Gastroesophageal sphincter (tissue), 4 donors: Measurements from ENCODE around the gene APCDD1L. TPM values are rescaled to one million over a fixed set of nuclear protein-coding genes. Genes with fewer than 3 reads are reported as not detected.

Source experiments
- ATAC-seq: fragments of 150-250 bp; one replicate; pipeline ENCODE4 v1.9.1; 2016; ENCODE audit warnings: mild to moderate bottlenecking, moderate library complexity
- H3K27ac ChIP-seq, 4 donors: fragments of 200-600 bp; sonication (generic) in 3 of 4; 1 replicate in 3 of 4; 2 replicates in 1 of 4; pipeline ENCODE4 v1.5.1; 2016 to 2019
- H3K27me3 ChIP-seq: fragments of 200-600 bp; sonication (generic); one replicate; pipeline ENCODE4 v1.5.1; 2019
- H3K36me3 ChIP-seq, 2 donors: fragments of 200-600 bp; sonication (generic); one replicate each; pipeline ENCODE4 v1.5.1; 2019; ENCODE audit warnings: control low read depth in 1 of 2
- H3K4me1 ChIP-seq, 3 donors: fragments of 200-600 bp; sonication (generic); 1 replicate in 2 of 3; 2 replicates in 1 of 3; pipeline ENCODE4 v1.5.1; 2016 to 2019; ENCODE audit warnings: control low read depth in 2 of 3
- H3K4me3 ChIP-seq, 2 donors: fragments of 200-600 bp; sonication (generic); one replicate each; pipeline ENCODE4 v1.5.1; 2019; ENCODE audit warnings: mild to moderate bottlenecking in 1 of 2, moderate library complexity in 1 of 2
- H3K9me3 ChIP-seq, 3 donors: fragments of 200-600 bp; sonication (generic); one replicate each; pipeline ENCODE4 v1.5.1; 2017 to 2019; ENCODE audit warnings: control low read depth in 2 of 3
- CTCF ChIP-seq, 4 experiments: fragments of 200-600 bp in 2 of 4; fragments of 450-650 bp in 2 of 4; sonication (generic) in 1 of 4; IDR thresholded peaks; one replicate each; pipeline ENCODE4 v1.5.1; 2017 to 2019; ENCODE audit warnings: antibody characterized with exemption in 4 of 4, mild to moderate bottlenecking in 2 of 4, moderate library complexity in 2 of 4
- EP300 ChIP-seq: sonication (generic); formaldehyde crosslinking; IDR thresholded peaks from one replicate; pipeline ENCODE4 v1.6.1; 2017; ENCODE audit warnings: antibody characterized with exemption, mild to moderate bottlenecking
- POLR2A ChIP-seq, 2 donors: fragments of 450-650 bp; IDR thresholded peaks; one replicate each; pipeline ENCODE4 v1.6.1; 2017; ENCODE audit warnings: antibody characterized with exemption in 2 of 2, mild to moderate bottlenecking in 2 of 2, moderate library complexity in 1 of 2
- POLR2AphosphoS5 ChIP-seq: sonication (generic); formaldehyde crosslinking; IDR thresholded peaks from one replicate; pipeline ENCODE4 v1.6.1; 2017; ENCODE audit warnings: antibody characterized with exemption
- WGBS, 2 donors: methylation state at CpG; one replicate each; pipeline ENCODE4 v1.1.5; 2018; ENCODE audit warnings: low coverage in 1 of 2; 5-methylcytosine and 5-hydroxymethylcytosine counted together
- total RNA-seq, 4 donors: library from RNA; depleted of rRNA; stranded (reverse); fragments of >200 nt; gene quantifications; one replicate each; pipeline ENCODE4 v1.1.0, GENCODE V29; 2016

The APCDD1L gene
- total RNA-seq, 4 donors from 2014 or later = 0.40 to 1.1 (median 0.88) TPM

- Histone ChIP-seq H3K4me3 (no peak overlapping the region), H3K4me1 (no peaks in the 10 kb centered on the region), H3K27me3 (no peaks in the 10 kb centered on the region), H3K9me3 (peaks cover 0 to 17% (median 0%) of the 10 kb centered on the region in 3 donors), H3K36me3 (no peaks in the 10 kb centered on the region), H3K27ac (no peak overlapping the region)
- WGBS, 2 donors = 83 to 88% methylated on average over 9 to 10 of the region's 13 CpGs
- TF ChIP-seq EP300 (no peak), POLR2AphosphoS5 (no peak)
- ATAC-seq = no peak
Observed at GRCh38 chr20:58497724-58498469, 17.3 kb downstream of the APCDD1L start.

GRCh38 chr20:58497076-58497641 lies 18.0 kb downstream of the APCDD1L start:
- H3K36me3 ChIP-seq = no peaks in the 10 kb centered on the region
- 85 to 93% methylated on average over 8 to 12 of the region's 16 CpGs for WGBS, 2 donors

GRCh38 chr20:58496429-58496769 lies 18.8 kb downstream of the APCDD1L start:
- no peak overlapping the region for H3K27ac ChIP-seq
- no peaks in the 10 kb centered on the region for H3K27me3 ChIP-seq
- no peak for ATAC-seq
- TF ChIP-seq CTCF (IDR thresholded peaks at IDR 0.05) = no peak
- TF ChIP-seq POLR2A (IDR thresholded peaks at IDR 0.05) = no peak
- no peak for TF ChIP-seq EP300
- no peak for TF ChIP-seq POLR2AphosphoS5
- peaks cover 0 to 4% (median 0%) of the 10 kb centered on the region in 3 donors for H3K9me3 ChIP-seq
- no peaks in the 10 kb centered on the region for H3K36me3 ChIP-seq
- no peaks in the 10 kb centered on the region for H3K4me1 ChIP-seq
- WGBS, 2 donors = 92 to 93% methylated on average over 4 to 5 of the region's 6 CpGs
- no peak overlapping the region for H3K4me3 ChIP-seq

More at GRCh38 chr20:58497076-58497641, 18.0 kb downstream of the APCDD1L start:
- H3K9me3 ChIP-seq = peaks cover 0 to 12% (median 0%) of the 10 kb centered on the region in 3 donors
- TF ChIP-seq CTCF (IDR thresholded peaks at IDR 0.05) = no peak
- no peaks in the 10 kb centered on the region for H3K4me1 ChIP-seq
- ATAC-seq = no peak
- no peak overlapping the region for H3K27ac ChIP-seq
- H3K27me3 ChIP-seq = no peaks in the 10 kb centered on the region
- no peak overlapping the region for H3K4me3 ChIP-seq

- no peak overlapping the region for H3K4me3 ChIP-seq
- H3K4me1 ChIP-seq = no peaks in the 10 kb centered on the region
- TF ChIP-seq CTCF (IDR thresholded peaks at IDR 0.05) = no peak
- TF ChIP-seq EP300 = no peak
- no peak for TF ChIP-seq POLR2AphosphoS5
- TF ChIP-seq POLR2A (IDR thresholded peaks at IDR 0.05) = no peak
- WGBS, 2 donors = no CpG with 5 or more reads among the region's 15 CpGs
- no peaks in the 10 kb centered on the region for H3K9me3 ChIP-seq
- H3K27me3 ChIP-seq = no peaks in the 10 kb centered on the region
- H3K36me3 ChIP-seq = no peaks in the 10 kb centered on the region
- ATAC-seq = no peak
- H3K27ac ChIP-seq = no peak overlapping the region
Observed at GRCh38 chr20:58495623-58496428, 19.4 kb downstream of the APCDD1L start.

GRCh38 chr20:58494923-58495622 lies 20.1 kb downstream of the APCDD1L start:
- Histone ChIP-seq H3K27ac (no peak overlapping the region), H3K36me3 (no peaks in the 10 kb centered on the region), H3K9me3 (no peaks in the 10 kb centered on the region), H3K4me3 (no peak overlapping the region), H3K27me3 (no peaks in the 10 kb centered on the region), H3K4me1 (no peaks in the 10 kb centered on the region)
- TF ChIP-seq EP300 = no peak
- TF ChIP-seq POLR2AphosphoS5 = no peak
- no peak for TF ChIP-seq CTCF (IDR thresholded peaks at IDR 0.05)
- no peak for TF ChIP-seq POLR2A (IDR thresholded peaks at IDR 0.05)
- ATAC-seq = no peak
- 96 to 100% methylated on average over 3 to 4 of the region's 13 CpGs for WGBS, 2 donors
